Measurements from ENCODE around the gene AKR1B15.
"Not testable (repeated sequence)": the region's sequence is repeated elsewhere in the genome, so short reads cannot be mapped to it uniquely, and the experiment has no call there.

Gene AKR1B15

GRCh38 chr7:134548877-134549276, at the start of gene AKR1B15:
TSS of gene AKR1B15 (plus strand) at chr7:134549110. CDS start at chr7:134564620, 15,510 bp downstream.
- no peak for DNase-seq

GRCh38 chr7:134500406-134500805, 48.5 kb upstream of the AKR1B15 start:
- DNase-seq, result no peak

- no peak for DNase-seq
Measured at GRCh38 chr7:134500982-134501381, 47.9 kb upstream of the AKR1B15 start.

- DNase-seq, result no peak
Measured at GRCh38 chr7:134502463-134503371, 46.2 kb upstream of the AKR1B15 start.

DNA sequence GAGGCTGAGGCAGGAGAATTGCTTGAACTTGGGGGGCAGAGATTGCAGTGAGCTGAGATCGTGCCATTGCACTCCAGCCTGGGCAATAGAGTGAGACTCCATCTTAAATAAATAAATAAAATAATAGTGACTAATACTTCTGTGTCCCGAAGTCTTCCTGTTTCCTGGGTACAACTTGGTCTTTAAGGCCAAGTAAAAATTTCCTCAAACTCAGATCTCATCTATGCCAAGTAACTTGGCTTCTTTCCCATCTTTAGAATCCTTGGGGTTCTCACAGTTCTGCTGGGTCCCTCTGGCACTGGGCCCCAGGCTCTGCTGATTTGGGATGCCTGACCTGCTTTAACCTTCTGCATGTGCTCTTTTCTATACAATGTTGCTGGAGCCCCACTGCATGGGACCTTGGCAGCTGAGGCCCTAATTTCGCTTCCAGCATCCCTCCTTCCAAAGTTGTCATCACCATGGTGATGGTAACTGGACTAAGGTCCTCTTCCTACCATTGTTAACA, 44.2 kb upstream of the AKR1B15 start:
- DNase-seq, result no peak

GRCh38 chr7:134505856-134506255, 43.1 kb upstream of the AKR1B15 start:
- no peak for DNase-seq

GRCh38 chr7:134509010-134509409, 39.9 kb upstream of the AKR1B15 start:
- no peak for DNase-seq

DNA sequence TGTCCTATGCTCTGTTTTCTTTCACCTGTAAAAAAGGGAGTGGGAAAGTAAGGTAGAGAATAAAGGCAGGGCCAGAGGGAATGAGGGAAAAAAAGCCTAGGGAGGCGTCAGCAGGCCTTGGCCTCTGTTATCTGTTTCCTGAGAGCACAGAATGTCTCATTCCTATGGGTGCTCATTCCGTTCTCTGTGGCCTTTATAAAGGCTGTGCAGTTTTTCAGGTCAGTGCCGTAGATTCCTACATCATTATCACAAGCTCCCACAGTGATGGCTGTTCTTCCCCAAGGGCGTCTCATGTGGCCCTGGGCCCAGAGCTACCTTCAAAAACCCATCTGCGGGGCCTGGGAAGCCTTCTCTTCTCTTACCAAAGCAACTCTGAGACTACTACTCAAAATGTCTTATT, 38.3 kb upstream of the AKR1B15 start:
- DNase-seq, result no peak

DNA sequence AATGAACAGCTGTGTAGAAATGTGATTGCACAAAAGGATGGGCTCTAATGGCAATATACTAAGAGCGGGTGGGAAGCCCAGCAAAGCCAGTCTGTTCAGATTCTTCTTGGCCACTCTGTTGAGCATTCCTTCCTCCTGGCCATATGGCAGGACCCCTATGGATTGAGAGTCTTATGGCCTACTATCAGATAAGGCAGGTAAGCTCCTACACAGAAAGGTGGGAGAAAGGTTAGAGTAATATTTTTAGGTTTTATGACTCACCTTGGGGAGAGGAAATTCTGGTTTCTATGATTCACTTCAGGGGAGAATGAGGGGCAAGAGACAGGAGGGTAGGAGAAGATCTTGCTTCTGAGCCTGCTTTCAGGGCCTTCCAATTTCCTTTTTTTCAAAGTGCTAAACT, 36.6 kb upstream of the AKR1B15 start:
- DNase-seq, result no peak

- no peak for DNase-seq
Measured at GRCh38 chr7:134513169-134513752, 35.6 kb upstream of the AKR1B15 start.

DNA sequence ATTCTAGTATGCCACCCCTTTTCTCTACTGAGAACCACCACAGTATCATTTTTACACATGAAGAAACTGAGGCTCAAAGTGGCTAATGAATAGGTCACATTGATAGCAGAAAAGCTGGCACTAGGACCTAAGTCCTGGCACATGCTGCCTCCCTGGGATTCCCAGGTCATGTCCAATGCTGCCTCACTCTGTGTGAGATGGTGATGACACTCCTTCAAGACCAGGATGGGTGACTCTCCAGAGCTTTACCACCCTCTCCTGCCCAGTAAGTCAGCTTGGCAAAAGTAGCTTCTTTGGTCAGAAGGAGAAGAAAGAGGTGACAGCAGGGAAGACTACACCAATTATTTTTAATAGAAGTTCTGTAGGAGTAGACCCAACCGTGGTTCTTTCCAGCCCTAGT, 34.8 kb upstream of the AKR1B15 start:
- no peak for DNase-seq

GRCh38 chr7:134514663-134515062, 34.2 kb upstream of the AKR1B15 start:
- DNase-seq, result peak; percentile 36

DNA sequence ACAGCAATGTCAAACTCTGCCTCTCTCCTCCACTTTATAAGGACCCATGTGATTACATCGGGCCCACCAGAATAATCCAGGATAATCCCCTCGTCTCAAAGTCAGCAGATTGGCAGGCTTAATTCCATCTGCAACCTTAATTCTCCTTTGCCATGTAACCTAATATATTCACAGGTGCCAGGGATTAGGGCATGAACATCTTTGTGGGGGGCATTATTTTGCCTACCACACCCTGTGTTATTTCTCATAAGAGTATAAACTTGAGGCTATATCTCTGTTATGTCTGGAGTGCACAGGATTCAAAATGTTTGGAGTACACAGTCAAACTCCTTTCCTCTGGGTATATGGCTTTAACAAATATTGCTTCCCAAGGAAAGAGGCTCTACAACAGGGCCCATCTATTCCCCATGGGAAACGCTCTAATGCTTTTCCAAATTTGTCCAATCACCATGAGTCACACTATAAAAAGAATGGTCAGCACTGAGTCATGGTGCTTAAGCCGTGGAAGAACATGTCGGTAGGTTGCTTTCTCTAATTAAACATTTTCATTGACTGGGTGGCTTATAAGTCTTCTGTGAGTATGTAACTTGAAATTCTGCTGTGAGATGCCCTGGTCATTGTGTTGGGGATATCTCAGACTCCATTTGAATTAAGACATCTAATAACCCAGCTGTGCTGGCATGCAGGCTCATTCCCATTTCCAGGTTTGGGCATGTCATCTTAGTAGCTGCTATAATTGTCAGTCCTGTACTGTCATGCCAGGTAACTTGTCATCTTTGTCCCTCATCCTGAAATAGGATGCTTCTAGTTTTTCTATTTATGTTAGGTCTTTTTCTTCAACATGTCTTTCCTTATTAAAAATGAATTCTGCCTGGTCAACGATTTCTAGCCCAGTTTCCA, 33.1 kb upstream of the AKR1B15 start:
- DNase-seq, result no peak

DNA sequence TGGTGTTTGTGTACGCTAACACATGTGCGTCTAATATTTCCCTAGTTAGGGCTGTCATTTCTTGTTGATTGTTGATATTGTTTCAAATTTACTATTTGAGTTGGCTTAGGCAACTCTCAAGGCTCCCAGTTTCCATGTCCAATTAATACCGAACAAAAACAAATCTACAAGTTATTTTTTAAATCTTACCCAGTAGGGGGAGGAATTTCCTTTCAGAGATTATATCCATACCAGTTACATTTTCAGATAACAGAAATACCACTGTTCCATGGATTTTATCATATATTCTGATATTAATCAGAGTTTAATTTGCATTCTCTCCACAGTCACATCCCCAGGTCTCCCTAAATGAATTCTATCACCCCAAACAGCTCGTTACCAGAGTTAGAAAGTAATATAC, 28.8 kb upstream of the AKR1B15 start:
- no peak for DNase-seq

GRCh38 chr7:134522601-134523000, 26.3 kb upstream of the AKR1B15 start:
- DNase-seq, result no peak

- DNase-seq, result not testable (repeated sequence)
Measured at GRCh38 chr7:134525449-134525848, 23.5 kb upstream of the AKR1B15 start.

GRCh38 chr7:134526552-134527248, 22.2 kb upstream of the AKR1B15 start:
- DNase-seq, result not testable (repeated sequence)

- no peak for DNase-seq
Measured at GRCh38 chr7:134527979-134528371, 20.9 kb upstream of the AKR1B15 start.

GRCh38 chr7:134528749-134529148, 20.2 kb upstream of the AKR1B15 start:
- no peak for DNase-seq

GRCh38 chr7:134530460-134530859, 18.4 kb upstream of the AKR1B15 start:
- DNase-seq, result no peak

DNA sequence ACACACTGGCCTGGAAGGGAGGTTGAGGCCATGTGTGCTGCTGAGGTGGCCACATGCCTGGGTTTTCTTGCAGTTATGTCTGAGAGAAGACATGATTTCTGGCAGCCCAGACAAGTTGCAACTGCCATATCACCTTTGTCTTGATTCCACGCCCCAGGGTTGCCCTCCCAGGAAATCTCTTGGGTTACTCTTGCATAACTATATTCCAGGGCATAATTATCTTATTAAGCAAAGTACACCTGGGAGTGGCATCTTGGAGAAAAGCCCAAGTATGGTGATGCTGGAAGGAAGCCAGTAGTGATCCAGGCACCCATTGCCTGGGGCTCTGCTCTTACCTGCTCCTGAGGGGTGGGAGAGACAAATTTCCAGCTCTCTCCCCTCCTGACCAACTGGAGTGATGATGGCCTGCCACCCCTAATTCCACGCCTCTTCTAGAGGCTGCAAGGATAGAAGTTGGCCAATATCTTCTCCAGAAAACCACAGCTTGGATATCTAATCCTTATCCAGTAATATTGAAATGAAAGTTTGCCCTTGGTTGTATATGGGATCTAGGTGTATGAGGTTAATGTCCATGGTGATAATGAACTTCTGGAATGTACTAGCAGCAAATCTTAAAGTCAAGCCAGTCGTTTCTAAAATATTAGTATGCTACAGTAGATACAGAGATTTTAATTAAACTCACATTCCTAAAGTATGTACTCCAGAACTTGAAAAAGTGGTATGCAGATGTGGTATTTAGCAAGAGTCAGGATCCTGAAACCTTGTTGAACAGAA, 16.5 kb upstream of the AKR1B15 start:
- DNase-seq, result no peak

- DNase-seq, result no peak
Measured at GRCh38 chr7:134532954-134533218, 16.0 kb upstream of the AKR1B15 start.
